HL-60 (cell line): Measurements from ENCODE around the gene MYO5C.

Experiments used
- DNase-seq, 2 experiments: peaks; one replicate each; pipeline ENCODE4 v3.0.0-alpha.2; 2010 to 2020; ENCODE audit warnings: low read depth in 1 of 2, low spot score in 1 of 2
- H3K27ac ChIP-seq: fragments of 250-450 bp; sonication (Bioruptor Pico); replicated peaks from 2 replicates; pipeline ENCODE4 v1.5.1; 2020; ENCODE audit warnings: mild to moderate bottlenecking, moderate library complexity
- H3K27me3 ChIP-seq: fragments of 250-450 bp; sonication (Bioruptor Pico); 2 replicates; pipeline ENCODE4 v1.5.1; 2021; ENCODE audit warnings: mild to moderate bottlenecking, moderate library complexity; ENCODE audit not compliant: insufficient read depth, poor library complexity, severe bottlenecking
- H3K4me3 ChIP-seq: replicated peaks from 2 replicates; pipeline ENCODE4 v1.5.1; 2011; ENCODE audit warnings: mild to moderate bottlenecking, control low read depth, low read length; ENCODE audit not compliant: insufficient read depth
- GABPA ChIP-seq: IDR thresholded peaks from 2 replicates; pipeline ENCODE4 v1.6.1; 2012; ENCODE audit warnings: low read depth
- POLR2AphosphoS5 ChIP-seq: IDR thresholded peaks from 2 replicates; pipeline ENCODE4 v1.6.1; 2012; ENCODE audit warnings: low read depth
- SPI1 ChIP-seq: IDR thresholded peaks from 2 replicates; pipeline ENCODE4 v1.6.1; 2012; ENCODE audit warnings: low read depth, mild to moderate bottlenecking, borderline replicate concordance
- TF ChIP-seq, protein P1 (sequence below): IDR thresholded peaks from one replicate; pipeline ENCODE4 v1.5.1; 2011; ENCODE audit warnings: low read length, control low read depth, inconsistent platforms; ENCODE audit not compliant: insufficient read depth
- TF ChIP-seq, protein P2 (sequence below): IDR thresholded peaks from 2 replicates; pipeline ENCODE4 v1.6.1; 2012; ENCODE audit warnings: low read depth; ENCODE audit not compliant: insufficient replicate concordance

The MYO5C gene

DNA sequence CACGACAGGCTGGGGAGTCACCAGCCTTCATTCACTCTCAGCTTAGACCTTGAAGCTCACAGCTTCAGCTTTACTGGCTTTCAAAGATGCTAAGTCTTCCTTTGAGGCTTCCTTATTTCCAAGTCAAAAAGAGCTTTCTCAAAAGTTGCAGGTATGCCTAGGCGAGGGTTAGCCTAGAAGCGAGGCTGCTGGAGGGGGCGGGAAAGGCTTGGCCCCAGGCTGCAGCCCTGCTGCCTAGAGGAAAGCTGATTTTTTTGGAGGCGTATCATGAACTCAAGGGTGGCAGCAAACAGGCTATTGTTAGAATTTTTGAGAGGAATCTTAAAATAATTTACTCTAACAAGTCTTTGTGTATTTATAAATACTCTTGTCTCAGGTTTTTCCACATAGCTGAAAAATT is 37.1 kb downstream of the MYO5C start:
- DNase-seq = no peak

DNA sequence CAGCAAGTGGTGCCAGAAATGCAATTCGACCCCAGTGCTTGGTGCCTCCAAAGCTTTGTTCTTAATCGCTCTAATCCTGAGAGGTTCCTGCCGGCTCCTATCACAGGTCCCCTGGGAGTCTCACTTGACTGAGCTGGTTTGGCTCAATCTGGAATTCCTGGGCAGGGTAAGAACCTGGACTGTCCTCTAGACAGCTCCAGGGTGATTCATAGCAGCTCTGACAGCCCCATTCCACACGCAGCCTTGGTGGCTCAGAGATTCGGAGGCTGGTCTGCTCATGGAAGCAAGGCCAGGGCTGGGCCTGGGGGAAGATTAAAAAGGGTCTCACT is 37.9 kb downstream of the MYO5C start:
- Histone ChIP-seq H3K27me3 (no peaks in the 10 kb centered on the region), H3K27ac (no peak overlapping the region), H3K4me3 (no peak overlapping the region)
- TF ChIP-seq, protein P1, sequence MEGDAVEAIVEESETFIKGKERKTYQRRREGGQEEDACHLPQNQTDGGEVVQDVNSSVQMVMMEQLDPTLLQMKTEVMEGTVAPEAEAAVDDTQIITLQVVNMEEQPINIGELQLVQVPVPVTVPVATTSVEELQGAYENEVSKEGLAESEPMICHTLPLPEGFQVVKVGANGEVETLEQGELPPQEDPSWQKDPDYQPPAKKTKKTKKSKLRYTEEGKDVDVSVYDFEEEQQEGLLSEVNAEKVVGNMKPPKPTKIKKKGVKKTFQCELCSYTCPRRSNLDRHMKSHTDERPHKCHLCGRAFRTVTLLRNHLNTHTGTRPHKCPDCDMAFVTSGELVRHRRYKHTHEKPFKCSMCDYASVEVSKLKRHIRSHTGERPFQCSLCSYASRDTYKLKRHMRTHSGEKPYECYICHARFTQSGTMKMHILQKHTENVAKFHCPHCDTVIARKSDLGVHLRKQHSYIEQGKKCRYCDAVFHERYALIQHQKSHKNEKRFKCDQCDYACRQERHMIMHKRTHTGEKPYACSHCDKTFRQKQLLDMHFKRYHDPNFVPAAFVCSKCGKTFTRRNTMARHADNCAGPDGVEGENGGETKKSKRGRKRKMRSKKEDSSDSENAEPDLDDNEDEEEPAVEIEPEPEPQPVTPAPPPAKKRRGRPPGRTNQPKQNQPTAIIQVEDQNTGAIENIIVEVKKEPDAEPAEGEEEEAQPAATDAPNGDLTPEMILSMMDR = no peak
- TF ChIP-seq GABPA (no peak), SPI1 (no peak), POLR2AphosphoS5 (no peak)
- TF ChIP-seq, protein P2, sequence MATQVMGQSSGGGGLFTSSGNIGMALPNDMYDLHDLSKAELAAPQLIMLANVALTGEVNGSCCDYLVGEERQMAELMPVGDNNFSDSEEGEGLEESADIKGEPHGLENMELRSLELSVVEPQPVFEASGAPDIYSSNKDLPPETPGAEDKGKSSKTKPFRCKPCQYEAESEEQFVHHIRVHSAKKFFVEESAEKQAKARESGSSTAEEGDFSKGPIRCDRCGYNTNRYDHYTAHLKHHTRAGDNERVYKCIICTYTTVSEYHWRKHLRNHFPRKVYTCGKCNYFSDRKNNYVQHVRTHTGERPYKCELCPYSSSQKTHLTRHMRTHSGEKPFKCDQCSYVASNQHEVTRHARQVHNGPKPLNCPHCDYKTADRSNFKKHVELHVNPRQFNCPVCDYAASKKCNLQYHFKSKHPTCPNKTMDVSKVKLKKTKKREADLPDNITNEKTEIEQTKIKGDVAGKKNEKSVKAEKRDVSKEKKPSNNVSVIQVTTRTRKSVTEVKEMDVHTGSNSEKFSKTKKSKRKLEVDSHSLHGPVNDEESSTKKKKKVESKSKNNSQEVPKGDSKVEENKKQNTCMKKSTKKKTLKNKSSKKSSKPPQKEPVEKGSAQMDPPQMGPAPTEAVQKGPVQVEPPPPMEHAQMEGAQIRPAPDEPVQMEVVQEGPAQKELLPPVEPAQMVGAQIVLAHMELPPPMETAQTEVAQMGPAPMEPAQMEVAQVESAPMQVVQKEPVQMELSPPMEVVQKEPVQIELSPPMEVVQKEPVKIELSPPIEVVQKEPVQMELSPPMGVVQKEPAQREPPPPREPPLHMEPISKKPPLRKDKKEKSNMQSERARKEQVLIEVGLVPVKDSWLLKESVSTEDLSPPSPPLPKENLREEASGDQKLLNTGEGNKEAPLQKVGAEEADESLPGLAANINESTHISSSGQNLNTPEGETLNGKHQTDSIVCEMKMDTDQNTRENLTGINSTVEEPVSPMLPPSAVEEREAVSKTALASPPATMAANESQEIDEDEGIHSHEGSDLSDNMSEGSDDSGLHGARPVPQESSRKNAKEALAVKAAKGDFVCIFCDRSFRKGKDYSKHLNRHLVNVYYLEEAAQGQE = no peak
- no peak for DNase-seq

More for the DNA sequence above, 37.1 kb downstream of the MYO5C start:
- Histone ChIP-seq H3K27ac (no peak overlapping the region), H3K4me3 (no peak overlapping the region), H3K27me3 (no peaks in the 10 kb centered on the region)
- TF ChIP-seq, protein P2 = no peak
- TF ChIP-seq GABPA (no peak), SPI1 (no peak), POLR2AphosphoS5 (no peak)
- TF ChIP-seq, protein P1 = no peak

DNA sequence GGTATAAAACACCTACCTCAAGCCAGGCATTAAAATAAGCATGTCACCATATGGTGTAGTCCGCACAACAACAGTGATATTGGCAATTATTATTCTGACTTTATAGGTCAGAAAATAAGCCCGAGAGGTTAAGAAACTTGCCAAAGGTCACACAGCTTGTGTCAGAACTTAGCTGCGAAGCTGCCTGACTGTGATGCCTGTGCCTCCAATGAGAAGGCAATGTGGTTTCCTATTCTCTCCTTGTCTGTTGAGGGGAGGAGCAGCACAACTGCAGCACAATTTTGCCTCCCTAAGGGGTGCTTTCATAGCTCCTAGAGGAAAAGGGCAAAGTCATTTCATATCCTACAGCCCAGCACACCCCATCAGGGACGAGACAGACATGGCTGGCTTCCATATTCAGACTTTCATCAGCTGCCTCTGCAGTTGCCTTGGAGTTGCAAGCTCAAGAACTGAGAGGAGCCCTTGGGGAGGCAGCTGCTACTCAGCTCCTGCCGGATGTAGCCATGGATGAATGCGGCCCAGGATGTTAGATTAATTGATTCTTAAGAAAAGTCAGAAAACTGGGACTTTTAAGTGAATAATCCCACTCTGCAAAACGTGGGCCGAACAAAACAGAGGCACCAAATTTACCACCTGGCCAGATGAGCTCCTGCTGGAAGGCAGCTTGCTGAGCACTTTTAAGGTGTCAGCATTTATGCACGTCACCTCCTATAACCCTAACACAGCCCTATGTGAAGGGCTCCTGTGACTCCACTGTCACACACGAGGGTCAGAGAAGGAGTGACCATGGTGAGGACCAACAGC is 38.5 kb downstream of the MYO5C start:
- no peaks in the 10 kb centered on the region for H3K27me3 ChIP-seq
- DNase-seq = no peak
- H3K27ac ChIP-seq = no peak overlapping the region
- H3K4me3 ChIP-seq = no peak overlapping the region
- TF ChIP-seq SPI1 = no peak
- TF ChIP-seq, protein P2 = no peak
- TF ChIP-seq, protein P1 = no peak
